Measurements from ENCODE around the gene CDADC1. TPM values are rescaled to one million over a fixed set of nuclear protein-coding genes. Genes with fewer than 3 reads are reported as not detected.

Gene CDADC1
- total RNA-seq, 2 donors from 2014 or later: 8.9 to 10.1 TPM

DNA sequence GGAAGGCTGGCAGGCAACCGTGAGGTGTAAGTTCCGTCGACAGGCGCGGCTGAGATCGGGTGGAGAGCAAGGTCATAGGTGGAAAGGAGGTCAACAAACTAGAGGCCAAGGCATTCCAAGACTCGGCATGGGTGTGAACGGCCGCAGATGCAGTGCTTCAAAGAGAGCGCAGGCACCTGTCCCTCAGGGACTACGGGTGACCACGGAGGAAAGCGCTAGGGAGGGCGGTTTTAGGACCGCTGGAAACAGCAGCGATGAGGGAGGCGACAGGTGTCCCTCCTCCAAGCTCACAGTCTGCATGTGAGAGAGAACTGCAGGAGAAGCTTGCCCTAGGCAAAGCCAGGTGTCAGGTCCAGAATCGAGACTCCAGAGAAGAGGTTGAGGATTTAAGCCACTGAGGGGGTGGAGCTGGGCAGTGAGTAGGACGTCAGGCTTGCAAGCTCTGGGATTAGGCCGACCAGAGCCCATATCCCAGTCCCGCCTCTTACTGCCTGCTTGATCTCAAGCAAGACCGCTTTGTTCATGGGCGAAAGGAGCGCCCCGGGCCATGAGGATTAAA lies 29.2 kb upstream of the CDADC1 start:
- no peak for DNase-seq
- Histone ChIP-seq H3K9me3 (no peaks in the 10 kb centered on the region), H3K4me3 (no peak overlapping the region), H3K27me3 (peaks cover 33% of the 10 kb centered on the region), H3K4me1 (no peaks in the 10 kb centered on the region), H3K27ac (no peak overlapping the region), H3K36me3 (no peaks in the 10 kb centered on the region), H3K9ac (ENCODE audit: low read depth in 2 of 2, low read length in 2 of 2) (no peak overlapping the region)
- intact Hi-C loops (cut with DNase I): no loop called here
- TF ChIP-seq CTCF (IDR thresholded peaks at IDR 0.05): no peak

- intact Hi-C loops (cut with DNase I): no loop called here
- Histone ChIP-seq H3K9me3 (no peaks in the 10 kb centered on the region), H3K27ac (no peak overlapping the region), H3K4me3 (peak overlapping the region; percentile 35), H3K9ac (ENCODE audit: low read depth in 2 of 2, low read length in 2 of 2) (no peak overlapping the region), H3K36me3 (no peaks in the 10 kb centered on the region), H3K27me3 (peaks cover 33% of the 10 kb centered on the region), H3K4me1 (no peaks in the 10 kb centered on the region)
- no peak for TF ChIP-seq CTCF (IDR thresholded peaks at IDR 0.05)
- no peak for DNase-seq
Measured at GRCh38 chr13:49219647-49220035, 28.1 kb upstream of the CDADC1 start.

- intact Hi-C loops (cut with DNase I): no loop called here
- Histone ChIP-seq H3K36me3 (no peaks in the 10 kb centered on the region), H3K9ac (ENCODE audit: low read depth in 2 of 2, low read length in 2 of 2) (no peak within 1 kb of the TSS), H3K9me3 (no peaks in the 10 kb centered on the region), H3K4me1 (no peaks in the 10 kb centered on the region), H3K4me3 (peak within 1 kb of the TSS; percentile 35), H3K27me3 (peaks cover 33% of the 10 kb centered on the region), H3K27ac (no peak within 1 kb of the TSS)
- peak; percentile 44 for DNase-seq
- no peak for TF ChIP-seq CTCF (IDR thresholded peaks at IDR 0.05)
Measured at GRCh38 chr13:49220036-49220855, 27.5 kb upstream of the CDADC1 start, which contains the start of gene MLNR. TSS of gene MLNR (plus strand) at chr13:49220338. CDS start at chr13:49220338, 0 bp downstream.

DNA sequence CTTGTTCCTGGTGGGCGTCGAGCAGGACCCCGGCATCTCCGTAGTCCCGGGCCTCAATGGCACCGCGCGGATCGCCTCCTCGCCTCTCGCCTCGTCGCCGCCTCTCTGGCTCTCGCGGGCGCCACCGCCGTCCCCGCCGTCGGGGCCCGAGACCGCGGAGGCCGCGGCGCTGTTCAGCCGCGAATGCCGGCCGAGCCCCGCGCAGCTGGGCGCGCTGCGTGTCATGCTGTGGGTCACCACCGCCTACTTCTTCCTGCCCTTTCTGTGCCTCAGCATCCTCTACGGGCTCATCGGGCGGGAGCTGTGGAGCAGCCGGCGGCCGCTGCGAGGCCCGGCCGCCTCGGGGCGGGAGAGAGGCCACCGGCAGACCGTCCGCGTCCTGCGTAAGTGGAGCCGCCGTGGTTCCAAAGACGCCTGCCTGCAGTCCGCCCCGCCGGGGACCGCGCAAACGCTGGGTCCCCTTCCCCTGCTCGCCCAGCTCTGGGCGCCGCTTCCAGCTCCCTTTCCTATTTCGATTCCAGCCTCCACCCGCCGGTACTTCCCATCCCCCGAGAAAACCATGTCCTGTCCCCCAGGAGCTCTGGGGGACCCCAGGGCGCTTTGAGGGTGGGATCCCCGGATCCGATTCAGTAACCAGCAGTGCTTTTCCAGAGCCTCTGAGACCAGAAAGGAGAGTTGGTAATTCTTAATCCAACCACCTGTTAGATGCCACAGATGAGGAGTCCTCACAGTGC lies 26.7 kb upstream of the CDADC1 start:
- H3K9me3 ChIP-seq: no peaks in the 10 kb centered on the region
- no peak overlapping the region for H3K9ac ChIP-seq (ENCODE audit: low read depth in 2 of 2, low read length in 2 of 2)
- no peak overlapping the region for H3K27ac ChIP-seq
- peaks cover 33% of the 10 kb centered on the region for H3K27me3 ChIP-seq
- H3K4me3 ChIP-seq: peak overlapping the region; percentile 35
- intact Hi-C loops (cut with DNase I): no loop called here
- no peaks in the 10 kb centered on the region for H3K4me1 ChIP-seq
- H3K36me3 ChIP-seq: no peaks in the 10 kb centered on the region
- TF ChIP-seq CTCF (IDR thresholded peaks at IDR 0.05): no peak
- no peak for DNase-seq

DNA sequence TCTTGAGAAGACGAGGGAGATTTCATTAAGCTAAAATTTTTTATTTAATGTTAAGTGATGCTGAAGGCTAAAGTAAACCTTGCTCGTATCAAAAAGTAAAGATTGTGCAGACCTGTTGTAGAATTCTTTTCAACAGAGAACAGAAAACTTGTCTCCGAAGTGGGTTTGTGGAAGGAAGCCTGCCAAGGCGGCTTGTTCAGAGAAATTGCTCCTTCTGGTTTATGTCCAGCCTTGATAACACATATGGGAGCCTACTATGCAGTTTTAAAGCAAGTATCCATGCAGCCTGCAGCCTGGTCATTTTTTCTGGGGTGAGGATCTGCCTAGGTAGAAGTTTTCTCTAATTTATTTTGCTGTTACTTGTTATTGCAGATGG lies 26.1 kb upstream of the CDADC1 start:
- no peak for TF ChIP-seq CTCF (IDR thresholded peaks at IDR 0.05)
- H3K27me3 ChIP-seq: peaks cover 33% of the 10 kb centered on the region
- no peak for DNase-seq
- intact Hi-C loops (cut with DNase I): no loop called here
- H3K9ac ChIP-seq (ENCODE audit: low read depth in 2 of 2, low read length in 2 of 2): no peak overlapping the region
- H3K4me1 ChIP-seq: no peaks in the 10 kb centered on the region
- no peaks in the 10 kb centered on the region for H3K36me3 ChIP-seq
- no peaks in the 10 kb centered on the region for H3K9me3 ChIP-seq
- no peak overlapping the region for H3K27ac ChIP-seq
- H3K4me3 ChIP-seq: no peak overlapping the region
